Testis (tissue), 3 donors: ENCODE data around the gene PAX4. TPM values are rescaled to one million over a fixed set of nuclear protein-coding genes. Genes with fewer than 3 reads are reported as not detected.
A peak's percentile ranks its signal among the peaks of the same experiment; 100 is the strongest.
"Not testable (repeated sequence)": the region's sequence is repeated elsewhere in the genome, so short reads cannot be mapped to it uniquely, and the experiment has no call there.

Experiments
- DNase-seq: peaks from one replicate; pipeline ENCODE4 v3.0.0-alpha.2; 2019
- H3K27ac ChIP-seq, 2 donors: fragments of 200-600 bp; sonication (generic); one replicate each; pipeline ENCODE4 v1.5.1; 2019
- H3K27me3 ChIP-seq: fragments of 200-600 bp; sonication (generic); one replicate; pipeline ENCODE4 v1.5.1; 2019
- H3K36me3 ChIP-seq: fragments of 200-600 bp; sonication (generic); one replicate; pipeline ENCODE4 v1.5.1; 2017; ENCODE audit warnings: low read depth; ENCODE audit errors: missing control alignments
- H3K4me1 ChIP-seq: fragments of 200-600 bp; sonication (generic); one replicate; pipeline ENCODE4 v1.5.1; 2019
- H3K4me3 ChIP-seq, 2 donors: fragments of 200-600 bp; sonication (generic); one replicate each; pipeline ENCODE4 v1.5.1; 2017 to 2019
- H3K9me3 ChIP-seq: fragments of 200-600 bp; sonication (generic); one replicate; pipeline ENCODE4 v1.5.1; 2017
- CTCF ChIP-seq, 3 experiments: fragments of 450-650 bp in 2 of 3; fragments of 200-600 bp in 1 of 3; sonication (generic) in 1 of 3; IDR thresholded peaks; one replicate each; pipeline ENCODE4 v1.5.1; 2016 to 2019; ENCODE audit warnings: antibody characterized with exemption in 3 of 3, mild to moderate bottlenecking in 2 of 3, moderate library complexity in 1 of 3
- POLR2A ChIP-seq: fragments of 450-650 bp; IDR thresholded peaks from one replicate; pipeline ENCODE4 v1.6.1; 2017; ENCODE audit warnings: antibody characterized with exemption, mild to moderate bottlenecking, moderate library complexity
- WGBS, 2 donors: methylation state at CpG; one replicate each; pipeline ENCODE4 v1.1.5; 2018; 5-methylcytosine and 5-hydroxymethylcytosine counted together
- intact Hi-C: fragments of 100-400 bp; cut with DNase I; formaldehyde crosslinking; loops from one replicate; pipeline ENCODE4 v1.15.1; 2023; ENCODE audit warnings: low total_unique reads
- polyA plus RNA-seq: library from polyadenylated mRNA; stranded (reverse); fragments of 350-450 nt; fragmentation: Illumina TruSeq; extraction: RNeasy Lipid Tissue Mini Kit (QIAGEN cat#74804); gene quantifications from one replicate; pipeline ENCODE4 v1.2.3, GENCODE V29; 2014; ENCODE audit warnings: low read depth, low replicate concordance; ENCODE audit not compliant: insufficient read depth
- total RNA-seq, 2 donors: library from RNA; depleted of rRNA; stranded (reverse); fragments of >200 nt; gene quantifications; one replicate each; pipeline ENCODE4 v1.2.3, GENCODE V29; 2016

Gene PAX4
- total and polyA plus RNA-seq, 3 donors from 2014 or later: 0.50 to 0.95 (median 0.55) TPM

GRCh38 chr7:127580612-127581011 is 37.3 kb downstream of the PAX4 start:
- DNase-seq: no peak
- Histone ChIP-seq H3K9me3 (no peaks in the 10 kb centered on the region), H3K36me3 (no peaks in the 10 kb centered on the region), H3K4me3 (no peak overlapping the region), H3K27me3 (no peaks in the 10 kb centered on the region), H3K27ac (peak overlapping the region in 1 of 2 donors; percentile 6), H3K4me1 (peaks cover 34% of the 10 kb centered on the region)
- TF ChIP-seq CTCF (IDR thresholded peaks at IDR 0.05) (no peak), POLR2A (no peak)
- intact Hi-C loops: no loop called here

DNA sequence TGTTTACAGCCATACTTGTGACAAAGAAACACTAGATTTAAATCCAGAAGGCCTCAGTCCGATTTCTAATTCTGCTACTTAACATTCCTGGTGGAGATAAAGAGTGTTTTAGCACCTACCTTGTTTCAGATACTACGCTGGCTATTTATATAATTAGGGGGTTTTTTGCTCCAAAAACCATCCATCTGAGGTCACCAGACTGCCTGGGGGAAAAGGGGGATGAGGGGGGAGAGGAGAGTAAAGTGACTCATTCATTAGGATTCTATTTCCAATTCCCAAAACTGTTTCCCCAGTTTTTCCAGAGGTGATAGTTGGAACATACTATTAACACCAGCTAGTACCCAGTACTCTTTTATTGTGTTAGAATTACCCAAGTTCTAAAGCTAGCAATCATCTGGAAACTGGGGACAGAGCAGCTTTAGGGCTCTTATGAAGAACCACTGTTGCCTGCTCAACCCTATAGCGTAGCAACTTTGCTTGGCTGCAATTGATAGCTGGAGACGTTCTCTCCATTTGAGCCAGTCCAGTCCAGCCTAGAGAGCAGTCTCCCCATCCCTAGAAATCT is 39.1 kb downstream of the PAX4 start:
- Histone ChIP-seq H3K27ac (no peak overlapping the region), H3K4me1 (peaks cover 24% of the 10 kb centered on the region), H3K36me3 (no peaks in the 10 kb centered on the region), H3K4me3 (no peak overlapping the region), H3K27me3 (no peaks in the 10 kb centered on the region), H3K9me3 (no peaks in the 10 kb centered on the region)
- TF ChIP-seq CTCF (IDR thresholded peaks at IDR 0.05): no peak
- no peak for TF ChIP-seq POLR2A
- WGBS, 2 donors: 82 to 83% methylated on average over 4 of the region's 4 CpGs
- DNase-seq: no peak
- intact Hi-C loops: no loop called here

DNA sequence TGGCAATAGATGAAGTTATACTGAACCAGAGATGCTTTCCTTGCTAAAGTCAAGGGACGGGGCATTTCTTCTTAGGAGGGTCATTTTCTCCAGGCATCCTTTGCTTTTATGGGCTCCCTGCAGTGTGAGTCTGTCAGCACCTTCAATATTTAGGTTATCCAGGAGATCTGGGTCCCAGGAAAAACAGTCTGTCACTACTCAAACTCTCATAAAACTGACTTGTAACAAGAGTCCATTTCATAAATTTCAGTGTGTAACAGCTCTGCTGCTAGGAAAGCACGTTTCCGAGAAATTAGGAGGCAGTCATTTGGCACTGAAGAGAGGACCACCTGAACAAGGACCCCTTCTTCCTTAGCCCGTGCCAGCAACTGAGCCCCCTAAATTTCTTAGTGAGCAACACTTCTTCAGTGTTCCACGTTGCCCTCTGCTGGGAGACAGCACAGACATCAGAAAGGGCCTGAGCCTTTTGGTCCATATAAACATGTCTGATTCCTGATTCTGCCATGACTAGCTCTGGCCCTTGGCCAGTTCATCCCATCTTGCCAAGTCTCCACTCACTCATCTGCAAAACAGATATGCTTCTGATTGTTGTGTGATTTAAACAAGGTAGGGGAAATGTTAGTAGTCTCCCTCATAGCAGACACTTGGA is 39.8 kb downstream of the PAX4 start:
- no peak for TF ChIP-seq CTCF (IDR thresholded peaks at IDR 0.05)
- TF ChIP-seq POLR2A: no peak
- DNase-seq: no peak
- WGBS, 2 donors: 75 to 76% methylated on average over 5 of the region's 5 CpGs
- intact Hi-C loops: no loop called here
- Histone ChIP-seq H3K36me3 (no peaks in the 10 kb centered on the region), H3K9me3 (no peaks in the 10 kb centered on the region), H3K27me3 (no peaks in the 10 kb centered on the region), H3K4me3 (no peak overlapping the region), H3K27ac (no peak overlapping the region), H3K4me1 (peaks cover 19% of the 10 kb centered on the region)

DNA sequence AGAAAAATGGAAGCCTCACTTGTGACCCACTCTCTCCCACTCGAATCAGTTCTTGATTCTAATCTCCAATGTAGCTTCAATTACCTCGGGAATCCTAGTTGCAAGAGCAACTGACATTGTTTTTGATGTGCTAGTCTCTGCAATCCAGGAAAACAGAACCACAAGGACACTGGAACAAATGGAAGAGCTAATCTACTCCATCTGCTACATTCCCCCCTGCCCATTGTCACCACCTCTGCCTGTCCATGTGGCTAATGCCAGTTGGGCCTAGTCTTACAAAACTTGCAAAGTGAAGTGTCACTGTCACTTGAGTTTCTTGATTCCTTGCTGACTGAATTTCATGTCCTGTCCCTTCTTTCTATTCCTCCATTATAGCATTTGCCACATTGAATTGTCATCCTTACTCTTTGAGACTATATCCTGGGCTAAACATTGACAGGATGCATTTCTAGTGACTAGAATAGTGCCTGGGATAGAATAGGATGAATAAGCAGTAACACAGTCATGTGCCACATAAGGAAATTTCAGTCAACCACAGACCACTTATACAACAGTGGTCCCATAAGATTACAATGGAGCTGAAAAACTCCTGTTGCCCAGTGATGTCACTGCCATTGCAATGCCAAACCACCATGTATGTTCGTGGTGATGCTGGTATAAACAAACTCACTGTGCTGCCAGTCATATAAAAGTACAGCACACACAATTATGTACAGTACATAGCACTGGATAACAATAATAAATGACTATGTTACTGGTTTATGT is 46.0 kb downstream of the PAX4 start:
- no peak overlapping the region for H3K27ac ChIP-seq
- H3K36me3 ChIP-seq: no peaks in the 10 kb centered on the region
- no peaks in the 10 kb centered on the region for H3K4me1 ChIP-seq
- TF ChIP-seq POLR2A: no peak
- TF ChIP-seq CTCF (IDR thresholded peaks at IDR 0.05): no peak
- H3K9me3 ChIP-seq: no peaks in the 10 kb centered on the region
- no peak for DNase-seq
- intact Hi-C loops: no loop called here
- 74 to 75% methylated on average over 3 of the region's 3 CpGs for WGBS, 2 donors
- H3K27me3 ChIP-seq: no peaks in the 10 kb centered on the region
- no peak overlapping the region for H3K4me3 ChIP-seq

- H3K4me3 ChIP-seq, DNase-seq, H3K9me3 ChIP-seq, H3K4me1 ChIP-seq, H3K27me3 ChIP-seq, intact Hi-C loops, H3K27ac ChIP-seq, H3K36me3 ChIP-seq: not testable (repeated sequence)
- no CpG with 5 or more reads among the region's 3 CpGs for WGBS, 2 donors
These were observed 49.9 kb downstream of the PAX4 start for GRCh38 chr7:127568034-127568433.
